GM19468 (cell line): ENCODE results near the gene ANKRD60.

Experiments
- ATAC-seq: cut with Tn5 transposase; IDR thresholded peaks from one replicate; pipeline ENCODE4 v1.9.1; 2021; ENCODE audit warnings: mild to moderate bottlenecking, moderate library complexity, moderate number of reproducible peaks; ENCODE audit not compliant: unreplicated experiment; ENCODE audit errors: extremely low read depth

The ANKRD60 gene

DNA sequence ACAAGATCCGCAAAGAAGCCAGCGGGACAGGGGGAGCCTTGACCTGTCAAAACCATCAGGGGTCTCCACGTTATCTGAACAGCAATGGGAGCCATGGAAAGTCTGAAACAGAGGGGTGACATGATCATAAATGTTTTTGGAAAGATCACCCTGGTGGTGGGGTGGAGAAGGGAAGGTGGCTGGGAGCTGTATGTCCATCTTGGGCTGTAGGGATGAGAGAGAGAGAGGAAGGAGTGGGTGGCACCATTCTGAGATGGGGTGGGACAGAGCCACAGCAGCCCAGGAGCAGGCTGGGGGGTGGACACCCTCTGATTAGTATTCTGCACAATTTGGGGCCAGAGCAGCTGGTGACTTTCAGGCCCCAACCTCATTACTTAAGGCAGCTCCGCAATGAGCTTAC, 30.1 kb downstream of the ANKRD60 start:
- ATAC-seq, result no peak

DNA sequence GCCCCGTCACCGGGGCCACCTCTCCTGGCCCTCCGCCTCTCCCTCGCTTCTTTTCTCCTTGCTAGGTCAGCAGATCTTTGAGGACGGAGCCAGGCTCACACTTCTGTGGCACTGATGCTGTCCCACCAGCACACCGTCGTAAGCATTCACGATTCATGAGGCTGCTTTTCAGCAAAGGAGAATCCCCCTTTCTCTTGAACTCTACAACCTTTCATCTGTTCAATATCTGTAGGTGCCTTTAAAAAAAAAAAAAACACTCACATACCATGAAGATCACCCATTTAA, 31.3 kb downstream of the ANKRD60 start:
- ATAC-seq, result no peak

DNA sequence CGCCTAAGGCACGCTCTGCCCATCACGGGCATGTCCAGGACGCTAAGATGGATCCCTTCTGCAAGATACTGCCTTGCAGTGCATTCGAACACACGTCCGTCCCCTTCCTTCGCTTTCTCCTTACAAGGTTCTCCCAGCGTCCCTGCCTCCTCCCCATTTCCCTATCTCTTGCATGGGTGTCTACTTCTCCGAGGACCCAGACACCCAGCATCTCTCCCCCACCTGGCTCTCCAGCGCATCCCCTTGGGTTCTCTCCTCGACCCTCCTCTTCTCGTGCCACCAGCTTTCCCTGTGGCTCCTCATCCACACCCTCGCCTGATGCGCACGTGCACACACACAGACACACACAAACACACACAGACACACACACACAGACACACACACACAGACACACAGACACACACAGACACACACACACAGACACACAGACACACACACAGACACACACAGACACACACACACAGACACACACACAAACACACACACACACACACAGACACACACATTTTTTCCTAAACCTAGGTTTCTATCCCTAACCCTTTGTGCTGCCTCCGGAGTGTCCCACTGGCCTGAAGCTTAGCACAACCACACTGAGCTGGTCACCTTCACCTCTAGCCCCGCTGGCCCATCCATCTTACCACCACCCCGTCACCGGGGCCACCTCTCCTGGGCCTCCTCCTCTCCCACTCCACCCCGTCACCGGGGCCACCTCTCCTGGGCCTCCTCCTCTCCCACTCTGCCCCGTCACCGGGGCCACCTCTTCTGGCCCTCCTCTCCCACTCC, 31.9 kb downstream of the ANKRD60 start:
- no peak for ATAC-seq

DNA sequence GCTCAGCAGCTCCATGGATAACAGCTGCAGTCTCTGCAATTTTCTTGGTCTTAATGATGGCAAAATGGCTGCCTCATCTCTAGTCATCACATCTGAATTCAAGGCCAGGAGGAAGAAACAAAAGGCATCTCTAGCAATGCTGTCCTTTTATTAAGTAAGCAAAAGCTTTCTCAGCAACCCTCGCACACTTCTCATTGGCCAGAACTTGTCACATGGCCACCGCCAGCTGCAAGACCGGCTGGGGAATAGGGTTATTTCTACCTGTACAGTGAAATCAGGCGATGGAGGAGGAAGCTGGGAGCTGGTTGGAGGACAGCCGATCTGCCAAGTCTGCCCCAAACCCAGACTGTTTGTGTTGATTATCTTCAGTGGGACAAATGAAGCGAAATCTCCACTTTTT, 33.4 kb downstream of the ANKRD60 start:
- no peak for ATAC-seq

DNA sequence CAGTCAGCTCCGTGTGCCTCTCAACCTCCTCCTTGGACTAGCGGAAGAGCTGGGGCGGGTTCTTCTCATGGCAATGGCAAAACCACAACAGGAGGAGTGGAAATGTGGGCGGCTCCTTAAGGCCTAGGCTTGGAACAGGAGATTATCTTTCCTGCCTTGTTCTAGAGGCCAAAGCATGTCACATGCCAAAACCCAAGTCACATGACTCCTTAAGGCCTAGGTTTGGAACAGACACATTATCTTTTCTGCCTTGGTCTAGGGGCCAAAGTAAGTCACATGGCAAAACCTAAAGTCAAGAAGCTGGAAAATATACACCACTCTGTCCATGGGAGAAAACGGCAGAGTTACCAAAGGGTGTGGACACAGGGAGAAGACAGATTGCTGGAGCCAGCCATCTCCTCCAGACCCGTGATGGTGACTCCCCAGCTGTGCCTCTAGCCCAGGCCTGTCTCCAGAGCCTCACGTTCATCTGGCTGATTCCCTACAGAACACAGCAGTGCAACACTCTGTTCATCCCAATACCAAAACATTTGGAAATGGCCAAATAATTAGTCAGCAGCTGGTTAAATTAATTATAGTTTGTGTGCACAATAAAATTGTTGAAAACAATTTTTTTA, 34.2 kb downstream of the ANKRD60 start:
- ATAC-seq, result no peak

DNA sequence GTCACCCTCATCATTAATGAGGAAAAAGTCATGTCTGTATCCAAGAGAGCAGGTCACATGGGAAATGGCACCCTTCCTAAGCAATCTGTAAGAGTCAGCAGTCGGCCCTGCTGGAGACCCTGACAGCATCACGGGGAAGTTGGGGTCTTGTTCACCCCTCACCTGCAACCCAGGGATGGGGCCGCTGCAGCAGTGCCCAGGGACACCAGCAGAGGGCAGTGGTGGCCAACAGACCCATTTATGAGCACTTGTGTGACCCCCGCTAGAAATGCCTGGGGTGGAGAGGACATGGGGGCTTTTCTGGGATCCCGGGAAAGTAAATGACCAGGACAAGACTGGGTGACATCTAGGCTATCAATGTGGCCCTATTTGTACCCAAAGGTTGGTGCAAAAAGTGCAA, 35.9 kb downstream of the ANKRD60 start:
- ATAC-seq, result no peak

DNA sequence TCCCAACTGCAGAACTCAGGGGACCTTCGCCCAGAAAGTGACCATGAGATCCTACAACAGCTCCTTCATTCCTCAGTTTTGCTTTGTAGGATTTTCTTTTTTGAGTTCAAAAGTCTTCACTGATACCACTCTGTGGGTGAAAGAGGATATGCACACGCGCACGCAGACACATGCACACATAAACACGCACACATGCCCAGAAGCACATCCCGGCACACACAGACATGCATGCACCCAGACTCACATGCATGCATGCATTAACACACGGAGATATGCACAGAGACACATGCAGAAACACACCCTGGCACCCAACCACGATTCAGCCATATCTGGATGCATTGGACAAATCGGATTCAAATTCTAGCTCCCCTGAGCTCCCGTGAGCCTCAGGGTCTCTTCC, 36.4 kb downstream of the ANKRD60 start:
- no peak for ATAC-seq

DNA sequence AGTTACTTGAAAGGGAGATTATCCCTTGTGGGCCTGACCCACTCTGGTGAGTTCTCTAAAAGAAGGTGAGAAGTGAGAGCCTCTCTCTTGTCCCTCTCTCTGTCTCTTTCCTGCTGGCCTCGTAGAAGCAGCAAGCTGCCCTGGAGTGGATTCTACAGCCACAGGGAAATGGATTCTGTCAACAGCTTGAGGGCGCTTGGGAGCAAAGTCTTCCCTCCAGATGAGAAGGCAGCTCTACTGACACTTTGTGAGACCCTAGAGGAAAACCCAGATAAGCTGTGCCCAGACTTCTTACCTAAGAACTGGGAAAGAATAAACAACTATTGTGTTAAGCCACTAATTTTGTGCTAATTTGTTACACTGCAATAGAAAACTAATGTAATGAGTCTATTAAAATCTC, 39.9 kb downstream of the ANKRD60 start:
- no peak for ATAC-seq

DNA sequence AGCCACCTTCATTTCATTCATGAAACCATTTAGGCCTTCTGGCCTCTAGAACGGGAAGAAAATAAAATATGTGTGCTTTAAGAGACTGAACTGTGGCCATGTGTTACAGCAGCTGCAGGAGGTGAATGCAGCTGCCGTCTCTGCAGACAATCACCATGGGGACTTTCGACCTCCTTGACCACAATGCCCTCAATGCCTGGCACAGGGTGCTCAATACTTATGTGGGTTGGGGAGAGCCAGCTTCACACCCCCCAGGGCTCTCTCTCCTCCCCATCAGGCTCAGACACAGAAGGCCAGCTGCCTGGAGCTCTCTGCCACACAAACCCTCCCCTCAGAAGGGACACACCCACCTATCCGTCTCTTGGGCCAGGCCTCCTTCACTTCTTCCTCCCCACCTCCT, 43.5 kb downstream of the ANKRD60 start:
- ATAC-seq, result no peak

DNA sequence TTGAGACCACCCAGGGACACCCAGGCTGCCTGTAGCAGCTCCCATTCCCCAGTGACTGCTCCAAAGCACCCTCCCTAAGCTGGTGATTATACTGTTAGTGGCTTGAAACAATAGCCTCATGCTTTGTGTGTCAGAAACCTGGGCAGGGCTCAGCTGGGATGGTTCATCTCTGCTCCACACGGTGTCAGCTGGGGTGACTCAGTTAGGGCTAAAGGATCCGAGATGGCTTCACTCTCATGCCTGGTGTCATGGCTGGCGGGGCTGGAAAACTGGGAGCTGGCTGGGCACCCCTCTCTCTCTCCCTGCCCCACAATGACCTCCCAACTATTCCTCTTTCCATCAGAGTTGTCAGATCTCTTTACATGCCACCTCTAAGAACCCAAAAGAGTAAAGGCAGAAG, 44.4 kb downstream of the ANKRD60 start:
- no peak for ATAC-seq

DNA sequence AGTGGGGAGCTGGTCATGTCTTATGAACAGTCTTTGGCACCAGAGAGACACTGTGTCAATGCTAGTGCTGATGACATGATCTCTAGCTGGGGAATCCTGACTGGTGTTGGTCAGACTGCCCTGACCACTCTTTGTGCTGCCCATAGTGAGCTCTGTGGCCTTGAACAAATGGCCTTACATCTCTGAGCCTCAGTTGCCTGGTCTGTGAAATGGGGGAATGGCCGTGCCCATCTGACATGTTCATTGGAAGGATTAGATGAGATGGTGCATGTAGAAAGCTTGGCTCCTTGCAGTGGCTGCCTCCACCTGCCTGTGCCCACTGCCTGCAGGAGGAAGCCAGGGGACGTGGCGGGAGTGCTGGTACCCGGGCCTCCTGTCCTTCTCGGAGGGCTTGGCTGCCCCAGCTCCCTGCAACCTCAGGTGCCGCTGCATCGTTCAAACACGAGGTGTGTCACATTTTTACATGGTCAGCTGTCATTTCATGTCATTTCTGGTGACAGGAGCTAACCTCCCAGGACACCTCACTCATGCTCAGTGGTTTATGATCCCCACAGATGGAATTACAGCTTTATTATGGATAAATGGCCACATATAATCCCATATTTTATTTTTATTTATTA, 45.8 kb downstream of the ANKRD60 start:
- no peak for ATAC-seq

DNA sequence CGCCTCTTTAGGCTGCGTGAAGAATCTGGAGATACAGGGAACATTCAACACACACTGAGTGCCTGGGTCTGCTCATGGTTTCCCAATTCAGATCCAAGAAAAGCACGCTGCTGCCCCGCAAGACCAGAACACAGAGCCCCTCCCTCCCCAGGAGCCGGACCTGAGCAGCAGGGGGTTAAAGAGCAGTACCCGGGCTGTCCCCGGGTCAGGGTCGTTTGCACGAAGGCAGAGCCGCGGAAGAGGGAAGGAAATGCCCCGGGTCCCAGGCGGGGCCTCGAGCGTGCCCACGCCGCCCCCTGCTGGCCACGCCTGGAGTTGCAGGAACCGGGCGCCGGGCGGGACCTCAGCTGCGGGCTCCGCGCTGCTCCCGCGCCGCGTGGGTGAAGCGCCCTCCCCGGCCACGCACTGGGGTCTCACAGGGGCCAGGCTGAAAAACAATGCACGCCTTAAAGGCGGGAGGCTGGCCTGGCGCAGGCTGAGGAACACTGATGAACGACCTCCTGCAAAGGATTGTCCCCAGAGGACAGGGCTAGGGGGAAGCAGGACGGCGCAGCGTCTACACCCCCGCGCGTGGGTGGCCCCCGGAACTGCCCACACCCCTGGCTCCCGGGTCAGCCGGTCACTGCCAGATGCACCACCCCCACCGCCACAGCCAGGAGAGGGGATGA, 48.9 kb downstream of the ANKRD60 start:
- no peak for ATAC-seq

DNA sequence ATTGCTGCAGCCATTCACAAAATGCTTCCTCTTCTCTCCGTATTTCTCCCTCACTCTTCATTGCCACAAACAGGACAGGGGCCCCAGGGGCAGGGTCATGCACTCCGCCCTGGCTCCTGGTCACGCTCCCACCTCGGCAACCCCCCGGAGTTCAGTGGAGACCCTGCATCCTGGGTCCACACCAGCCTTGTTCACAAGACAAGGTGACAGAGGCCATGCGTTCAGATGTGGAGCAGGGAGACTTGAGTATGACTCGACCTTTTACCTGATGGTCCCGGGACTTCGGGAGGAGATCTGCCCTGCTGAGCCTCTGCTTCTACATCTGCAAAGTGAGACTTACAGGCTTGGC, 49.4 kb downstream of the ANKRD60 start:
- ATAC-seq, result no peak

DNA sequence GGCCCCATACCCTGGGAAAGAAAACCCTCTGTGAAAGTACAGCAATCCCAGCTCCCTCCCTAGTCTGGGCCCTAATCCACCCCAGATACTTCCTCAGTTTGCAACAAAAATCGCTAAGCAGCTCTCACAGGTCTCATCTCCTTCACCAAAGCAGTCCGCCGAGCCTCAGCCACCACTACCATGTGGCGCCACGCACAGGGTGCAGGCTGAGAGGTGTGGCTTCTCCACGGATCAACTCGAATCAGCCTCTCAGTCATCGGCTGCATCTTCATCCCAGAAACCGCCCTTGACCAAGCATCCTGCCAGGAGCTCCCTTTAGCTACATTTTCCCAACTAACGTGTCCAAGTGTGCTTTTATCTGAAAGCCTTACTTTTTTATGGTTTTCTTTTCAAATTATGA, 50.7 kb downstream of the ANKRD60 start:
- ATAC-seq, result no peak

DNA sequence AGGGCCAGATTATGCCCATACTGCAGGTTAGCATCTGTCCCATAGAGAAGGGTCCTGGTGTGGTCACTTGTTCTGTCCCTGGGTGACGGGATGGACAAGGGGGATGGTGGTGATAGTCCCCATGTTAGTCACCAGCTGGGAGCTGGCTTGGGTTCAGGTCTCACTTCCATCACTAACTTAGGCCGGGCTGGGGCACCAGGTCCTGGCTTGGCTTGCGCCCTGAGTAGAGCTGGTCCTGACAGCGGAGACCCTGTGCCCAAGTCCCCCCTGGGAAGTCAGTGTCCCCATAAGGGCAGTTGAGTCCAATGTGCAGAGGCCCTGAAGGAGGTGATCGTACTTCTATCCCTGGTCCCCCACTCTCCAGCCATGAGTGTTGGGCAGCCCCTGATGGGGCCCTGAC, 52.6 kb downstream of the ANKRD60 start:
- ATAC-seq, result no peak

DNA sequence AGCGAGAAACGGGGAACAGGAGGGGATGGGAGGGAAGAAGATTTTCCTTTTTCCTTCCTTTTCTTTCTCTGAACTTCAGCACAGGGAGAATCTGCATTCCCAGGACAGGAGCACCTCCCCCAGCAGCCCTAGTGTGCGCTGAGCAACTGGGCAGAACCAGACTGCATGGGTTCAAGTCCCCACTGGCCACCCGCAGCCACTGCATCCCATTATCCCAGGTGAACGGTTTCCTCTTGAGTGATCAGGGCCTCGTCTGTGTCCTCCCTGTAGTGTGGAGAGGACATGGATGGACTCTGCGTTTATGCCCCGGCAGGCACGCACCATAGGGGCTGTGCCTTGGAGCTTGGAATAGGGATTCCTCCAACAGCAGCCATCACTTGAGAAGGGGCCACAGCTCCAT, 53.0 kb downstream of the ANKRD60 start:
- no peak for ATAC-seq

DNA sequence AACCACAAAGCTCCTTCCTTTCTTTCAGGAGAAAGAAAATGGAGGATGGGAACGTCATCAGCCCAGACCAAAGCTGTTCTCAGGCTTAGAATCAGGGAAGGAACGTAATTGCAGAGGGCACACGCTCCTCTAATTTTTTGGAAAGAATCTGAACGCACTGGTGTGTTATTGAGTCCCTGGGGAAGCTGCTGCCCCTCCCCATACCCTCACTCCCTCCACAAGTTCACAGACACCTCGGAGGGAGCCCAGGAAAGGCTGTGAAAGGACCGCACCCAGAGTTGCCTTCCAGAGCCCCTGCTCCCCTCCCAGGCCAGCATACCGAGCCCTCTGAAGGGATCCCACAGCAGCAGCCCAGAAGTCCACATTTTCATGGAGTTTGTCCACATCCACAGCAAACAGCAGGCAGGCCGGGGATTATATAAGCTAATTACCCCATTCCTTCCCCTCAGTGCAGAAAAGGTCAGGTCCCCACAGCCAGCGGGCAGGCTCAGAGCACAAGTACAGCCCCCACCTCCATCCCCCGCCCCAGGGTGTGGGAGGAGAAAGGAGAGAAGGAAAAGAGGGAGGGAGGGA, 53.7 kb downstream of the ANKRD60 start:
- no peak for ATAC-seq

DNA sequence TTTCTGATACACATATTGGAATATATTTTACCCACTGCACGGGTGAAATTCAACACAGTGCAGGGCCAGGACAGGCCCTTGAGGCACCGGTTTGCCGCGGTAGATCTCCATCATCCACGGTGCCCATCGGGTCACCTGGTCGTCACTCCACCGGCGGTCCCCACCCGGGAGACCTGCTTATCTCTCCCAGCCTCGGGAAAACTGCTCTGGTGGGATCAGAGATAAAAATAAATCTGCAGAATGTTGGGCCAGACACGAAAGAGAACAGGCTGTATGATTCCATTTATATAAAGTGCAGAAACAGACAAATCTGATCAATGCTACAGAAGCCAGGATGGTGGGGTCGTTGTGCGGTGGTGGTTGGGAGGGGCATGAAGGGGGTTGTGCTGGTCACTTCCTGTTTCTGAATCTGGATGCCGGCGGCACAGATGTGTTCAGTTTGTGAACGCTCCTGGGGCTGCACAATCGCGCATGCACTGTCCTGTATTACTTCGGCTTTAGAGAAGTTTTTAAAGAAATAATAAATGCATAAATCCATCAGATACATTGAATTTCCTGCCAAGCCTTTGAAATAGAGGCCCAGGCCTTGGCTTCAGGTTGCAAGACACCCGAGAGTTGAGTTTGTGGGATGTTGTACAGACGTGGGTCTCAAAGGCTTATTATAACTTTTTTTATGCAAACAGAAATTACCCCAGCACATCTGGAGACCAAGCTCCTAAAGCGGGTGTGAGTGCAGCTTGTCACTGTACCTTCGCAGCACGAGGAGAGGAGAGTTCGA, 54.3 kb downstream of the ANKRD60 start:
- no peak for ATAC-seq

DNA sequence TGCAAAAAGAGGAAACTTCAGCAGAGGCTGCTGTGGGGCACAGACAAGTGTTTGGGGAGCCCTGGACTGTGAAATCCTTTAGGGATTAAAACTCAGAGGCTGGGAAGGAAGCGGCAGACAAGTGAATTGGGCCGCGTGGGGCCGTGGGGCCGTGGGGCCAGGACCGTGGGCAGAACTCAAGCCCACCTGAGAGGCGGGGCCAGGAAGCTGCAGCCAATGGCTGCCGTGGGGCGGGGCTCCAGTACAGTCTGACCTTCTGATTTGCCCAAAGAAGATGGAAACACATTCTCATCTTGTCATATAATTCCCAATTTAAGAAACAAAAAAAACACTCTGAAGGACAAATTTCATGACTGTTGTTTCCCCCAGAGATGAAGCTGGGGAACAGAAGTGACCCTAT, 55.4 kb downstream of the ANKRD60 start:
- no peak for ATAC-seq

DNA sequence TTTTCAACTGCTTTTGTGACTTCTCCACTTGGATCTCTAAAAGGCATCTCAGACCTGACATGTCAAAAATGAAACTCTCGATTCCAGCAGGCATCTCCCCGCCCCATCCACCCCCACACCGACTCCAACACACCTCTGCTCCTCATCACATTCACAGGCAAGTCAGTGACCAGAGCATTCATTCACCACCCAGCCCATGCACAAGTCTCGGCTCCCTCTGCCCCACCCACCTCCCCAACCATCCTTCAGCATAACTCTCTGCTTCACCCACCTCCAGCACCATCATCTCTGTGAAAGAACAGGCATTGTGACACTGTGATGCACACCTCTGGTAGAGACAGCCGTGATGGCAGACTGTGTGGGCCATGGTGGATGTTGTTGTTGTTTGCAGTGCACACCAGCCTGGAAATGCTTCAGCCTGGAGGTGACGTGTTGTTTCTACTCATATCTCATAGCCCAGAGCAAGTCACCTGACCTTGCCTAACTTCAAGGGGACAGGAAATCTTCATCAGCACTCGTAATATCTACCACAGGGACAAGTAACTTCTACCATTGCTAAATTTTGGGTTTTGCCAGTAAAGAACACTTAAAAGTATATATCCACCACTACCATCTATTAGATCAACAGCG, 56.5 kb downstream of the ANKRD60 start:
- ATAC-seq, result no peak
